Trophoblast cell (in vitro differentiated cells and primary cell): ENCODE results near the gene ARRDC3.

Experiments used
- DNase-seq, 2 donors: peaks; one replicate each; pipeline ENCODE4 v3.0.0-alpha.2; 2016
- H2AFZ ChIP-seq: 2 replicates; pipeline ENCODE4 v1.6.1; 2013; ENCODE audit warnings: low read length, moderate library complexity, mild to moderate bottlenecking; ENCODE audit not compliant: insufficient read depth, poor library complexity
- H2AK5ac ChIP-seq: 2 replicates; pipeline ENCODE4 v1.6.1; 2013; ENCODE audit warnings: mild to moderate bottlenecking, low read length
- H2BK120ac ChIP-seq: 2 replicates; pipeline ENCODE4 v1.6.1; 2013; ENCODE audit warnings: low read length, mild to moderate bottlenecking, moderate library complexity; ENCODE audit not compliant: insufficient read depth, poor library complexity
- H2BK12ac ChIP-seq: 2 replicates; pipeline ENCODE4 v1.6.1; 2013; ENCODE audit warnings: mild to moderate bottlenecking, low read length, moderate library complexity
- H2BK5ac ChIP-seq: 2 replicates; pipeline ENCODE4 v1.6.1; 2013; ENCODE audit warnings: low read length, low read depth, moderate library complexity, mild to moderate bottlenecking; ENCODE audit not compliant: poor library complexity
- H3K14ac ChIP-seq: 2 replicates; pipeline ENCODE4 v1.6.1; 2013; ENCODE audit warnings: mild to moderate bottlenecking, low read length
- H3K18ac ChIP-seq: 2 replicates; pipeline ENCODE4 v1.6.1; 2013; ENCODE audit warnings: mild to moderate bottlenecking, low read length
- H3K23ac ChIP-seq: 2 replicates; pipeline ENCODE4 v1.6.1; 2013; ENCODE audit warnings: low read length
- H3K27ac ChIP-seq: 2 replicates; pipeline ENCODE4 v1.5.1; 2013; ENCODE audit warnings: low read depth, mild to moderate bottlenecking, inconsistent platforms, low read length, moderate library complexity
- H3K27me3 ChIP-seq: 2 replicates; pipeline ENCODE4 v1.6.1; 2013; ENCODE audit warnings: inconsistent platforms, mild to moderate bottlenecking, low read length, moderate library complexity; ENCODE audit not compliant: insufficient read depth
- H3K36me3 ChIP-seq, 2 experiments: 1 replicate in 1 of 2; 2 replicates in 1 of 2; pipeline ENCODE4 v1.6.1; 2013; ENCODE audit warnings: low read length in 2 of 2, mild to moderate bottlenecking in 2 of 2, moderate library complexity in 1 of 2; ENCODE audit not compliant: insufficient read depth in 2 of 2, control insufficient read depth in 1 of 2
- H3K4ac ChIP-seq: 2 replicates; pipeline ENCODE4 v1.6.1; 2013; ENCODE audit warnings: low read depth, mild to moderate bottlenecking, low read length, moderate library complexity
- H3K4me1 ChIP-seq, 2 experiments: 1 replicate in 1 of 2; 2 replicates in 1 of 2; pipeline ENCODE4 v1.6.1; 2013; ENCODE audit warnings: low read length in 2 of 2, mild to moderate bottlenecking in 2 of 2, moderate library complexity in 1 of 2; ENCODE audit not compliant: insufficient read depth in 2 of 2, control insufficient read depth in 1 of 2
- H3K4me2 ChIP-seq: 2 replicates; pipeline ENCODE4 v1.6.1; 2013; ENCODE audit warnings: inconsistent platforms, mild to moderate bottlenecking, low read length, moderate library complexity
- H3K4me3 ChIP-seq: 2 replicates; pipeline ENCODE4 v1.5.1; 2013; ENCODE audit warnings: mild to moderate bottlenecking, low read depth, low read length, inconsistent platforms
- H3K79me1 ChIP-seq: one replicate; pipeline ENCODE4 v1.6.1; 2013; ENCODE audit warnings: low read length
- H3K79me2 ChIP-seq: 2 replicates; pipeline ENCODE4 v1.6.1; 2013; ENCODE audit warnings: low read length, mild to moderate bottlenecking; ENCODE audit not compliant: control insufficient read depth, insufficient read depth, poor library complexity
- H3K9ac ChIP-seq: 2 replicates; pipeline ENCODE4 v1.6.1; 2013; ENCODE audit warnings: mild to moderate bottlenecking, low read length
- H3K9me3 ChIP-seq: 2 replicates; pipeline ENCODE4 v1.6.1; 2013; ENCODE audit warnings: low read depth, mild to moderate bottlenecking, control low read depth, inconsistent platforms, low read length; ENCODE audit not compliant: insufficient read depth
- H4K12ac ChIP-seq: 2 replicates; pipeline ENCODE4 v1.6.1; 2013; ENCODE audit warnings: low read depth, mild to moderate bottlenecking, low read length, moderate library complexity
- H4K8ac ChIP-seq: 2 replicates; pipeline ENCODE4 v1.6.1; 2013; ENCODE audit warnings: low read depth, mild to moderate bottlenecking, low read length, moderate library complexity
- H4K91ac ChIP-seq: one replicate; pipeline ENCODE4 v1.6.1; 2013; ENCODE audit warnings: low read depth, mild to moderate bottlenecking, low read length, moderate library complexity
- WGBS: extraction: QIAGEN DNeasy Blood & Tissue Kit; methylation state at CpG from one replicate; pipeline ENCODE4 v1.1.7; 2013; ENCODE audit warnings: missing lambda C conversion rate; ENCODE audit not compliant: insufficient read length, insufficient coverage; ENCODE audit errors: extremely low coverage; 5-methylcytosine and 5-hydroxymethylcytosine counted together

ARRDC3 gene

GRCh38 chr5:91407204-91407603 is 24.1 kb upstream of the ARRDC3 start:
- no peak overlapping the region for H3K4me3 ChIP-seq
- H2AFZ ChIP-seq, result no peak overlapping the region
- no peak overlapping the region for H2BK5ac ChIP-seq
- no peaks in the 10 kb centered on the region for H3K9me3 ChIP-seq
- H2AK5ac ChIP-seq, result no peak overlapping the region
- WGBS, result no CpG with 5 or more reads among the region's 1 CpG
- no peaks in the 10 kb centered on the region for H3K79me1 ChIP-seq
- H3K27ac ChIP-seq, result no peak overlapping the region
- H2BK120ac ChIP-seq, result no peak overlapping the region
- no peaks in the 10 kb centered on the region for H3K4me1 ChIP-seq
- H3K9ac ChIP-seq, result no peak overlapping the region
- no peaks in the 10 kb centered on the region for H3K27me3 ChIP-seq
- no peak overlapping the region for H4K8ac ChIP-seq
- H2BK12ac ChIP-seq, result no peak overlapping the region
- no peak overlapping the region for H3K4ac ChIP-seq
- H3K4me2 ChIP-seq, result no peak overlapping the region
- no peak for DNase-seq
- no peak overlapping the region for H3K23ac ChIP-seq
- H4K91ac ChIP-seq, result no peak overlapping the region
- H3K79me2 ChIP-seq, result no peaks in the 10 kb centered on the region
- H4K12ac ChIP-seq, result no peak overlapping the region
- H3K14ac ChIP-seq, result no peak overlapping the region
- no peak overlapping the region for H3K18ac ChIP-seq
- H3K36me3 ChIP-seq, result no peaks in the 10 kb centered on the region

GRCh38 chr5:91403438-91403837 is 20.3 kb upstream of the ARRDC3 start:
- Histone ChIP-seq H4K12ac (no peak overlapping the region), H2AFZ (no peak overlapping the region), H2BK5ac (no peak overlapping the region), H3K4ac (no peak overlapping the region), H3K27me3 (no peaks in the 10 kb centered on the region), H3K4me1 (no peaks in the 10 kb centered on the region), H3K4me3 (no peak overlapping the region), H3K9ac (no peak overlapping the region), H3K27ac (no peak overlapping the region), H4K91ac (no peak overlapping the region), H3K9me3 (no peaks in the 10 kb centered on the region), H3K79me2 (no peaks in the 10 kb centered on the region), H3K4me2 (no peak overlapping the region), H3K36me3 (no peaks in the 10 kb centered on the region), H2AK5ac (no peak overlapping the region), H3K23ac (no peak overlapping the region), H3K14ac (no peak overlapping the region), H3K79me1 (no peaks in the 10 kb centered on the region), H2BK12ac (no peak overlapping the region), H2BK120ac (no peak overlapping the region), H4K8ac (no peak overlapping the region), H3K18ac (no peak overlapping the region)
- no peak for DNase-seq

DNA sequence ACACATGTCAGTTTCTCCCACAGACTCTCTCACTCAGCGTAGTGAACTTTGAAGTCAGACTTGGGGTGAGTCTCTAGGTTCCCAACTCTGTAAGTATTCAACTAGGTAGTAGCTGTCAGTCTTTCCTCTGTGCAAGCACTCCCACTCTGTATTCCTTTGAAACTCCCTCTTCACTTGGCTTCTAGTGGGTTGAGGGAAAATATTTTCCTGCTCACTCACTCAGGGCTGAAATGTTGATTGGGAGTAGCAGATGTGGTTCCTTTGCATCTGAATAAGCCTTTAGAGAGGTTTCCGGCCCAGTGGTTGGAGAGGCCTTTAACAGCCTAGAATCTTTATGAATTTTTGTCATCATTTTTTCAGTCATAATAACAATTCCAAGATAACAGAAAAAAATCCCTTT is 18.1 kb upstream of the ARRDC3 start:
- no peak overlapping the region for H4K91ac ChIP-seq
- H3K4me2 ChIP-seq, result no peak overlapping the region
- no peak overlapping the region for H2BK5ac ChIP-seq
- H3K23ac ChIP-seq, result no peak overlapping the region
- no peak overlapping the region for H3K14ac ChIP-seq
- H3K4me3 ChIP-seq, result no peak overlapping the region
- no peak overlapping the region for H3K18ac ChIP-seq
- H3K27me3 ChIP-seq, result no peaks in the 10 kb centered on the region
- no peak overlapping the region for H3K9ac ChIP-seq
- H4K8ac ChIP-seq, result no peak overlapping the region
- H3K27ac ChIP-seq, result no peak overlapping the region
- no peak overlapping the region for H2AFZ ChIP-seq
- no peak overlapping the region for H4K12ac ChIP-seq
- no CpG with 5 or more reads among the region's 2 CpGs for WGBS
- no peak overlapping the region for H2BK120ac ChIP-seq
- no peaks in the 10 kb centered on the region for H3K9me3 ChIP-seq
- H3K79me1 ChIP-seq, result no peaks in the 10 kb centered on the region
- no peaks in the 10 kb centered on the region for H3K79me2 ChIP-seq
- no peak overlapping the region for H2BK12ac ChIP-seq
- H2AK5ac ChIP-seq, result no peak overlapping the region
- H3K36me3 ChIP-seq, result no peaks in the 10 kb centered on the region
- no peaks in the 10 kb centered on the region for H3K4me1 ChIP-seq
- DNase-seq, result peak in 1 of 2 donors; percentile 19
- H3K4ac ChIP-seq, result no peak overlapping the region

DNA sequence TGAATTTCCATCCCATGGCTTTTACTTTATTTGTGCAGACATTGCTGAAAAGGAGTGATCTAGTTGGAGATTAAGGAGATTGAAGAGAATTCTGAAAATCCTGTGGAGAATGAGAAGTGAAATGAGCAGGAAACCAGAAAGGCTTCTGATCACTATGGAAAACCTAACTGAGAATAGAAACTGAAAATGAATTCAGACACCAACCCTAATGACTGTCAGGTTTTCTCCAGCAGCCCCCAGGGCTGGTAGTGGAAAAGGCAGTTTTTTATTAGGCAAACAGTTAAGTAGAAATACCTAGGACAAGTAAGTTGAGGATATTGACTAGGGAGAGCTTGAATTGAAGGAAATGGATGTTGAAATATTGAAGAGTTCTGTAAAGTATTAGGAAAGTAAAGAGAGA is 14.7 kb upstream of the ARRDC3 start:
- Histone ChIP-seq H4K91ac (no peak overlapping the region), H3K4me3 (no peak overlapping the region), H3K4me1 (no peaks in the 10 kb centered on the region), H3K14ac (no peak overlapping the region), H4K8ac (no peak overlapping the region), H3K9ac (no peak overlapping the region), H2BK5ac (no peak overlapping the region), H2AK5ac (no peak overlapping the region), H2BK120ac (no peak overlapping the region), H2AFZ (no peak overlapping the region), H3K4ac (no peak overlapping the region), H3K27ac (no peak overlapping the region), H3K79me2 (no peaks in the 10 kb centered on the region), H3K27me3 (no peaks in the 10 kb centered on the region), H2BK12ac (no peak overlapping the region), H3K79me1 (no peaks in the 10 kb centered on the region), H3K4me2 (no peak overlapping the region), H3K36me3 (no peaks in the 10 kb centered on the region), H3K9me3 (no peaks in the 10 kb centered on the region), H3K23ac (no peak overlapping the region), H3K18ac (no peak overlapping the region), H4K12ac (no peak overlapping the region)
- no peak for DNase-seq

- no peak overlapping the region for H2BK120ac ChIP-seq
- no peaks in the 10 kb centered on the region for H3K79me1 ChIP-seq
- no peaks in the 10 kb centered on the region for H3K27me3 ChIP-seq
- H4K91ac ChIP-seq, result no peak overlapping the region
- no peaks in the 10 kb centered on the region for H3K9me3 ChIP-seq
- no peaks in the 10 kb centered on the region for H3K36me3 ChIP-seq
- no peak overlapping the region for H2AFZ ChIP-seq
- H3K14ac ChIP-seq, result no peak overlapping the region
- H3K4me3 ChIP-seq, result no peak overlapping the region
- H3K9ac ChIP-seq, result no peak overlapping the region
- DNase-seq, result peak in 1 of 2 donors; percentile 81
- H3K23ac ChIP-seq, result no peak overlapping the region
- H3K4me1 ChIP-seq, result no peaks in the 10 kb centered on the region
- H4K12ac ChIP-seq, result no peak overlapping the region
- no peak overlapping the region for H3K4ac ChIP-seq
- H2BK5ac ChIP-seq, result no peak overlapping the region
- no peak overlapping the region for H4K8ac ChIP-seq
- WGBS, result no CpG with 5 or more reads among the region's 4 CpGs
- no peak overlapping the region for H3K18ac ChIP-seq
- no peak overlapping the region for H2BK12ac ChIP-seq
- no peak overlapping the region for H3K27ac ChIP-seq
- no peak overlapping the region for H3K4me2 ChIP-seq
- no peaks in the 10 kb centered on the region for H3K79me2 ChIP-seq
- H2AK5ac ChIP-seq, result no peak overlapping the region
Measured at GRCh38 chr5:91390268-91390667, 7.2 kb upstream of the ARRDC3 start.
